Neural cell (in vitro differentiated cells): ENCODE measurements around the gene EIF4EBP2.

Source experiments
- CTCF ChIP-seq: fragments of 450-650 bp; IDR thresholded peaks from 2 replicates; pipeline ENCODE4 v1.5.1; 2014; ENCODE audit warnings: antibody characterized with exemption, mild to moderate bottlenecking, moderate library complexity; ENCODE audit not compliant: poor library complexity, severe bottlenecking
- EP300 ChIP-seq: fragments of 450-650 bp; conservative IDR thresholded peaks from 2 replicates; pipeline ENCODE4 v1.6.1; 2014; ENCODE audit warnings: antibody characterized with exemption, mild to moderate bottlenecking, moderate library complexity; ENCODE audit not compliant: poor library complexity, severe bottlenecking
- EZH2 ChIP-seq: fragments of 200-600, 300-800 bp; shearing (Covaris generic), sonication (generic); IDR thresholded peaks from 2 replicates; pipeline ENCODE4 v1.6.1; 2014; ENCODE audit warnings: antibody characterized with exemption, low read length, borderline replicate concordance, mild to moderate bottlenecking; ENCODE audit not compliant: insufficient read depth, poor library complexity, severe bottlenecking
- MXI1 ChIP-seq: fragments of 450-650 bp; conservative IDR thresholded peaks from 2 replicates; pipeline ENCODE4 v1.6.1; 2014; ENCODE audit warnings: antibody characterized with exemption, mild to moderate bottlenecking; ENCODE audit not compliant: poor library complexity, severe bottlenecking
- POLR2AphosphoS5 ChIP-seq: IDR thresholded peaks from 2 replicates; pipeline ENCODE4 v1.6.1; 2012
- RAD21 ChIP-seq: fragments of 450-650 bp; conservative IDR thresholded peaks from 2 replicates; pipeline ENCODE4 v1.6.1; 2014; ENCODE audit warnings: antibody characterized with exemption, mild to moderate bottlenecking, moderate library complexity
- REST ChIP-seq: IDR thresholded peaks from 2 replicates; pipeline ENCODE4 v1.6.1; 2012; ENCODE audit warnings: borderline replicate concordance

GRCh38 chr10:70430493-70431445, 26.8 kb downstream of the EIF4EBP2 start:
- no peak for TF ChIP-seq POLR2AphosphoS5
- no peak for TF ChIP-seq CTCF
- TF ChIP-seq RAD21: no peak
- no peak for TF ChIP-seq EZH2
- no peak for TF ChIP-seq EP300
- no peak for TF ChIP-seq REST
- TF ChIP-seq MXI1: no peak
